Upper lobe of left lung (tissue), 4 donors: ENCODE results near the gene SLC39A8.

Experiments
- CTCF ChIP-seq, 6 experiments: fragments of 450-650 bp in 4 of 6; fragments of 200-600 bp in 2 of 6; sonication (generic) in 2 of 6; IDR thresholded peaks; one replicate each; pipeline ENCODE4 v1.5.1; 2016 to 2019; ENCODE audit warnings: antibody characterized with exemption in 6 of 6
- POLR2A ChIP-seq, 4 donors: fragments of 450-650 bp; IDR thresholded peaks; one replicate each; pipeline ENCODE4 v1.5.1; 2016 to 2017; ENCODE audit warnings: antibody characterized with exemption in 4 of 4, mild to moderate bottlenecking in 2 of 4

DNA sequence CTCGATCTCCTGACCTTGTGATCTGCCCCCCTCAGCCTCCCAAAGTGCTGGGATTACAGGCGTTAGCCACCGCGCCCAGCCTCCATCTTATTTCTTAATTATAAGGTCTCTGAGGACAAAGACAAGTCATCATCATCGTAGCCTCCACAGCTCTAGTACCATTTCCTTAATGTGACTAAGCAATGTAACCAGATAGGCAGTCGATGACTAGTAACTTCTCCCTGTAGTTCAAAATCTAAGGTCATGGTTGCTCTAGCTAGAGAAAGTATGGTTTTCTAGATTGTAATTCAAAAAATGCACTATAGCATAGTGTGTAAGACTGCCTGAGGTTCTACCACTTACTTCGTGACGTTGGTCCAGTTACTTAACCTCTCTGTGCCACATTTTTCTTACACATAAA is 6.9 kb downstream of the SLC39A8 start:
- TF ChIP-seq CTCF (IDR thresholded peaks at IDR 0.05) (no peak), POLR2A (IDR thresholded peaks at IDR 0.05) (no peak)
